K562 (cell line): ENCODE results near the gene INVS. TPM values are rescaled to one million over a fixed set of nuclear protein-coding genes. Genes with fewer than 3 reads are reported as not detected.

Experiments
- JUNB ChIP-seq: fragments of 450-650 bp; formaldehyde crosslinking; conservative IDR thresholded peaks from 2 replicates; pipeline ENCODE4 v1.4.0; 2020; ENCODE audit warnings: mild to moderate bottlenecking
- PRDM10 ChIP-seq: fragments of 450-650 bp; IDR thresholded peaks from 2 replicates; pipeline ENCODE4 v1.6.1; 2018; ENCODE audit not compliant: partially characterized antibody
- RREB1 ChIP-seq: fragments of 250-450 bp; sonication (Bioruptor Pico); IDR thresholded peaks from 2 replicates; pipeline ENCODE4 v1.4.0; 2020
- polyA plus RNA-seq, 8 experiments: library from polyadenylated mRNA; depleted of rRNA in 4 of 8; stranded (reverse) in 5 of 8; unstranded in 3 of 8; fragments of >200 nt; fragmentation: Nextera tagmentation in 2 of 8; fragmentation: Illumina TruSeq in 1 of 8; extraction: Ambion mirVana in 2 of 8; extraction: Trizol in 1 of 8; gene quantifications; 2 replicates each; pipeline versions ENCODE4 v1.2.1 to v1.2.3, GENCODE V29; 2011 to 2014; ENCODE audit warnings: inconsistent platforms in 1 of 8, missing spikeins in 1 of 8
- total RNA-seq, 7 experiments: library from RNA; depleted of rRNA in 6 of 7; stranded (reverse); fragments of >200 nt in 6 of 7; fragmentation: Illumina TruSeq in 2 of 7; extraction: Trizol in 2 of 7; gene quantifications; 2 replicates each; pipeline versions ENCODE4 v1.2.1 to v1.2.3, GENCODE V29; 2011 to 2021; ENCODE audit warnings: low replicate concordance in 1 of 7

The INVS gene
- total and polyA plus RNA-seq, 9 of the 15 experiments (the other 6 are each of a cell fraction or from before 2014, with no cell fraction given): 0.77 to 18.5 (median 10.0) TPM

GRCh38 chr9:100277166-100277979 lies 178.3 kb downstream of the INVS start (continued):
- TF ChIP-seq RREB1 (CRISPR knock-in tag) (no peak), PRDM10 (peak; percentile 19), JUNB (CRISPR knock-in tag) (no peak)
